Calu3 (cell line): ENCODE data around the gene NAGPA. TPM values are rescaled to one million over a fixed set of nuclear protein-coding genes. Genes with fewer than 3 reads are reported as not detected.

Experiments
- BruUV-seq: library from RNA; stranded (reverse); fragments of 400-500 nt; replicated peaks from 2 replicates; lab custom pipeline; 2021; lab: Mats Ljungman, UMichigan
- CTCF ChIA-PET: fragments of 300-600 bp; sonication (Branson Sonifier 250); formaldehyde crosslinking; loops from one replicate; lab custom pipeline; 2022; ENCODE audit warnings: antibody characterized with exemption; lab: Charles Lee
- DNase-seq: peaks from one replicate; pipeline ENCODE4 v3.0.0; 2022
- H3K27ac Mint-ChIP-seq: one replicate; pipeline ENCODE4 v1.8.0; 2022; ENCODE audit warnings: mixed read lengths; ENCODE audit not compliant: unreplicated experiment
- H3K27me3 Mint-ChIP-seq: one replicate; pipeline ENCODE4 v1.8.0; 2022; ENCODE audit warnings: mixed read lengths; ENCODE audit not compliant: unreplicated experiment
- H3K36me3 Mint-ChIP-seq: one replicate; pipeline ENCODE4 v1.8.0; 2022; ENCODE audit warnings: mild to moderate bottlenecking, moderate library complexity, mixed read lengths; ENCODE audit not compliant: insufficient read depth, unreplicated experiment
- H3K4me1 Mint-ChIP-seq: one replicate; pipeline ENCODE4 v1.8.0; 2022; ENCODE audit warnings: mild to moderate bottlenecking, low read depth, mixed read lengths; ENCODE audit not compliant: unreplicated experiment
- H3K4me3 Mint-ChIP-seq: one replicate; pipeline ENCODE4 v1.8.0; 2022; ENCODE audit warnings: mild to moderate bottlenecking, low read depth, moderate library complexity, mixed read lengths; ENCODE audit not compliant: unreplicated experiment
- H3K9me3 Mint-ChIP-seq: one replicate; pipeline ENCODE4 v1.8.0; 2022; ENCODE audit warnings: low read depth, mixed read lengths; ENCODE audit not compliant: unreplicated experiment
- CTCF ChIP-seq: fragments of 200-600 bp; IDR thresholded peaks from one replicate; pipeline ENCODE4 v1.8.0; 2022; ENCODE audit warnings: antibody characterized with exemption; ENCODE audit not compliant: unreplicated experiment
- intact Hi-C: fragments of 100-400 bp; cut with micrococcal nuclease; formaldehyde crosslinking; loops from one replicate; pipeline ENCODE4 v1.10.0; 2022; ENCODE audit not compliant: unreplicated experiment
- total RNA-seq: library from RNA; stranded (reverse); gene quantifications from 2 replicates; pipeline ENCODE4 v1.2.3, GENCODE V29; 2022

The NAGPA gene
- total RNA-seq, 1 experiment from 2014 or later: 16.1 TPM

GRCh38 chr16:5016967-5017677 lies 16.6 kb downstream of the NAGPA start:
- Mint-ChIP-seq H3K36me3 (no peaks in the 10 kb centered on the region), H3K27me3 (peaks cover 63% of the 10 kb centered on the region), H3K4me3 (no peak overlapping the region), H3K27ac (no peak overlapping the region), H3K9me3 (no peaks in the 10 kb centered on the region), H3K4me1 (no peaks in the 10 kb centered on the region)
- TF ChIP-seq CTCF: no peak
- CTCF ChIA-PET: no interaction called here
- intact Hi-C loops: no loop called here
- BruUV-seq: no TSS peak
- DNase-seq: no peak

- CTCF ChIA-PET: no interaction called here
- Mint-ChIP-seq H3K4me3 (no peak overlapping the region), H3K27me3 (peaks cover 63% of the 10 kb centered on the region), H3K36me3 (no peaks in the 10 kb centered on the region), H3K27ac (no peak overlapping the region), H3K9me3 (no peaks in the 10 kb centered on the region), H3K4me1 (no peaks in the 10 kb centered on the region)
- no peak for TF ChIP-seq CTCF
- intact Hi-C loops: no loop called here
- no TSS peak for BruUV-seq
- DNase-seq: no peak
Observed at GRCh38 chr16:5015887-5016286, 17.8 kb downstream of the NAGPA start.

DNA sequence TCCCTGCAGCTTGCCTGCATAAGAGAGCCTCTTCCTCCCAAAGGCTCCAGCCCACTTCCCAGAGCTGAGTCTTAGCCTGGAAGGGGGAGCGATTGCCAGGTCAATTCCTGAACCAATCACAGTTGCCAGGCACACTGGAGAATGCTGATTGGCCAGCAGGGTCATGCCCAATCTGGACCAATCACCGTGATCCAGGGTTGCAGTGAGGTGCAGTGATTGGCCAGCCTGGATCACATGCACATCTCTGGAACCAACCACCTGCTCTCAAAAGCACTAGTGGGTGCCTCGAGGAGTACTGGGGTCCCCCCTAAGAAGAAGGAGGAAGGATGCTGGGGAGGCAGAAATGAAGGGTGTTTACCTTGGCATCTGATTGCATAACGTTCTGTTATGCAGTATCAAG lies 18.4 kb downstream of the NAGPA start:
- intact Hi-C loops: no loop called here
- TF ChIP-seq CTCF: no peak
- no peak overlapping the region for H3K27ac Mint-ChIP-seq
- H3K36me3 Mint-ChIP-seq: no peaks in the 10 kb centered on the region
- no peaks in the 10 kb centered on the region for H3K9me3 Mint-ChIP-seq
- H3K27me3 Mint-ChIP-seq: peaks cover 63% of the 10 kb centered on the region
- H3K4me3 Mint-ChIP-seq: no peak overlapping the region
- DNase-seq: no peak
- CTCF ChIA-PET: no interaction called here
- H3K4me1 Mint-ChIP-seq: no peaks in the 10 kb centered on the region
- no TSS peak for BruUV-seq

DNA sequence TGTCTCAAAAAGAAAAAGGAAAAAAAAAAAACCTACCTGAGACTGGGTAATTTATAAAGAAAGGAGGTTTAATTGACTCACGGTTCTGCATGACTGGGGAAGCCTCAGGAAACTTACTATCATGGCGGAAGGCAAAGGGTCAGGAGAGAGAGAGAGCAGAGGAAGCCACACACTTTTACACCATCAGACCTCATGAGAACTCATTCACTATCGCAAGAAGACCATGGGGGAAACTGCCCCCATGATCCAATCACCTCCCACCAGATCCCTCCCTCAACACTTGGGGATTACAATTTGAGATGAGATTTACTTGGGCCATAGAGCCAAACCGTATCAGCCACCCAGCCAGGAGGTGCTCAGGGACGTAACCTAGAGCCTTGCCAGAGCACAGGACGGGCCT lies 20.8 kb downstream of the NAGPA start:
- no peak for DNase-seq
- CTCF ChIA-PET: no interaction called here
- H3K9me3 Mint-ChIP-seq: no peaks in the 10 kb centered on the region
- BruUV-seq: no TSS peak
- no peak overlapping the region for H3K4me3 Mint-ChIP-seq
- intact Hi-C loops: no loop called here
- H3K36me3 Mint-ChIP-seq: no peaks in the 10 kb centered on the region
- H3K27ac Mint-ChIP-seq: no peak overlapping the region
- H3K4me1 Mint-ChIP-seq: no peaks in the 10 kb centered on the region
- peaks cover 71% of the 10 kb centered on the region for H3K27me3 Mint-ChIP-seq
- no peak for TF ChIP-seq CTCF
